GM19397 (cell line): Measurements from ENCODE around the gene PRSS12.
"Not testable (repeated sequence)": the region's sequence is repeated elsewhere in the genome, so short reads cannot be mapped to it uniquely, and the experiment has no call there.

Experiments
- ATAC-seq: cut with Tn5 transposase; IDR thresholded peaks from one replicate; pipeline ENCODE4 v1.9.1; 2021; ENCODE audit warnings: mild to moderate bottlenecking, moderate library complexity; ENCODE audit not compliant: unreplicated experiment

The PRSS12 gene

GRCh38 chr4:118325431-118325830 lies 27.4 kb downstream of the PRSS12 start:
- no peak for ATAC-seq

GRCh38 chr4:118322831-118323502 lies 29.8 kb downstream of the PRSS12 start:
- ATAC-seq, result no peak

- ATAC-seq, result no peak
These were observed 33.9 kb downstream of the PRSS12 start for GRCh38 chr4:118318931-118319330.

DNA sequence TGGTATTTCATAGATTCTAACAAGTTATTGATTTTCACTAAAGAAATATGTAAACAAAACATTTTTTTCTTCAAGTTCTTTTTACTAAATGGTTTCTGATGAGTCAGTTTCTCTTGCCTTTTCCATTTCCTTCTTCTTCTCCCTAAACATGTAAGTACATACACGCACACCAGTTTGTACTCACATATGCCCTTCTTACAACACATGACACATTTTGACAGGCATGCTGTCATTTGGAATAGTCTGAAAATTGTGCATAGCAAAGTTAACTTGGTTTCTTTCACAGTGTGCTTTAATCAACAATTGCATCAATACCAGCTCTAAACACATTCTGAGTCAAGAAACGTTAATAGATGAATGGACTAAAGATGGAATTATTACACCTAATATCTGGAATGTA lies 35.1 kb downstream of the PRSS12 start:
- ATAC-seq, result no peak

DNA sequence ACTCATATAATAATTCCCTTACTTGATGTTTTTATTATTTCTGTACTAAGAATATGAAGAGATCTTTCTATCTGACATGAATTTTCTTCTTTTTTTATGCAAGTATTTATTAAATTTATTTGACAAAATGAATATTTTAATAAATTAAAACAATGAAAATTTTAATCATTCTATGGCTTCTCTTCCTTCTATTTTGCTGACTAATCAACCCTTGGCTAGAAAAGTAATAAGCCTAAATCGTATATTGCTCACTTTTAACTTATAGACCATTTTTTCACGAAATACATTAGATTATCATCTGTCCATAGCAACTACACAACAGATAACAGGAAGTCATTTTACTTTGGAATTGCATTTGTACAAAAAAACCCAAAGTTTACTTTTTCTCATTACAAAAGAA lies 38.6 kb downstream of the PRSS12 start:
- ATAC-seq, result no peak

DNA sequence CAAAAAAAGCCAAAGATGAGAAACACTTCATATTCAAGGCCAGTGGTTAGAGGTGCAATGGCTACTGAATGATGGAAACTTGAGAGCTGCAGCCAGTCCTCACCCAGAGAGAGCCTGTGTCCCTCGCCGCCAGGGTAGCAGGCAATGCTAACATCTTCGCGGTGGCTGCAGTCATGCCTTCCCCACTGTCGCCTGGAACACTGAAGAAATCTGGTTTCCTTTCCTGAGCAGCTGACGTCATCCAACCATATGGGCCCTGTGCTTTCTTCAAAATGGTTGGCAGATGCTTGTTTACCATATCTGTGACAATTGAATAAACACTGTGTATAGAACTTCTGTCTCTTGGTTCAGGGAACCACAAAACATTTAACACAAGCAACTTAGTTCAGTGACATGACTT lies 39.7 kb downstream of the PRSS12 start:
- no peak for ATAC-seq

DNA sequence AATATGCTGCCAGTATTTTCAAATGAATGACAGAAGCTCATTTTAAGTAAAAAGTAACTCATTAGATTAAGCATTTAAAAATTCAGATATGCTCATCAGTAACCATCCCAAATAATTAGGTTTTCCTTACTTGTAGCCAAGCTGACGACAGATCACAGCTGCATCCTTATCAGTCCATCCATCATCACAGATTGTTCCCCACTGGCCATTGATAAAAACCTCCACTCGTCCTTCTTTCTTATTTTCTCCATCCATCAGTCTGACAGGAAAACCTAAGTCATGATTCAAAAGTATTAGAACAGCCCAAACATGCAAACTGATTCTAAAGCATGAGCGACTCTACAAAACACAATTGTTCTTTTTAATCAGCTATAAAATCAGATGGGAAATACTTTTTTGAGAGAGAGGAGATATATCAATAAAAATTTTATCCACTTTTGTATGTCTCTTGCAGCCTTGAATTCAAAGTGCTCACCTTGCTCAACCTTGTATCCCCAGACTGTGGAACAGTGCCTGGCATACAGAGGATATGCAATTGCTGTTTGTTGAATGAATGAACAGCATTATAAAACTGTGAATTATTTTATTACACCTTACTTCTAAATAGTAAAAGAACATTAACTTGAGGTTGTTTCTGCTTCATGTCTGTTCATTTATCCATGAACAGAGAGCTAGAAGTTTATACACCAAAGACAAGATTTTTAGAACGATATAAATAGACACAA lies 44.3 kb downstream of the PRSS12 start:
- ATAC-seq, result no peak

DNA sequence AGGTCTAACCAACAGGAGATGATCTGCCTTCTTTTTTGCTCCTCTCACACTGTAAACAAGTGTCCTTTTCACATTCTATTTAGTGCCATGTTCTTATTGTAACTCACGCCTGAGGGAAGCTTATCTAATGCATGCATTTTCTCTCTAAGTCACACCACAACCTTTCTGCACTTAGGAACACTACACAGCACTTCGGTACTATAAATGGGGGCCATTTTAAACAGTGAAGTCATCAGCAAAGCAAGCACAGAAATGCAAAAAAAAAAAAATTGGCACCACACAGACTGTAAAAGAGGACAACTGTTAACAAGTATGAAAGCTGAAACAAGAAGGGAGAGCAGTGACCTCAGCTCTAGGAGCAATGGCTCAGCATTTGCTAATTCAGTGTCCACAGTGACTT lies 45.2 kb downstream of the PRSS12 start:
- ATAC-seq, result no peak

GRCh38 chr4:118299619-118300018 lies 53.2 kb downstream of the PRSS12 start:
- ATAC-seq, result not testable (repeated sequence)

DNA sequence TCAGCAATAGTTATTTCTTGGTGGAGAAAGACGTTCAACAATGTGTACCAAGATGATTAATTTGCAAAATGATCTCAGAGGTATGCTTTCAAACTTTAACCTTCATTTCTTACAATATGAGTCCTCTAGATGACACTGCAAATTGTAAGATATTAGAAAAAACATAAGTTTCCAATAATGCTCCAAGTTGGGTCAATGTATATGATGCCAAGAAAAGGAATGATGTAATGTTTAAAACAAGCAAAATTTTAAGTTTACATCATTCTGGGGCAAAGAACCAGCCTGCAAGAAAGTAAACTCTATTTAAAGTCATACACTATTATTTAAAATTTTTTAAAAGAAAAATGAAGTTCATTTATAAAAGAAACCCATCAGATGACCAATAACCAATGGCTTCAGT lies 56.1 kb downstream of the PRSS12 start:
- no peak for ATAC-seq

DNA sequence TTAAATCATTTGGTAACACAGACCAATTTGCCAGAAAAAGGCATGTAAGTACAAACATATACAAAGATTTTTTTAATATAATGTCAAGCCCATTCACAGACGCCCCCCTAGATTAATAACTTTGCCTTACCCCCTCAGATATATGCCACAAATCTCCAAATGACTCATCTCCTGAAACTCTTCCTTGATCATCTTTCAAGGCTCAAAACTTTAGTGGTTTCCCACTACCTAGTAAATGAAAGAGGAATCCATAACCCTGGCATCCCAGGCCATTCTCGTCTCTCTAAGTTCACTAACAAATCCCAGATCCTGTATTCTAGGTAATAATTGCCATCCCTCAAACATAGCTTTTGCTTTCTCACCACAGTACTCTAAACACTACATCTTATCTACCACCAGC lies 61.9 kb downstream of the PRSS12 start:
- ATAC-seq, result no peak

- no peak for ATAC-seq
These were observed 63.0 kb downstream of the PRSS12 start for GRCh38 chr4:118289794-118290193.

- ATAC-seq, result no peak
These were observed 64.9 kb downstream of the PRSS12 start for GRCh38 chr4:118287711-118288451.

- ATAC-seq, result no peak
These were observed 66.1 kb downstream of the PRSS12 start for GRCh38 chr4:118286685-118287084.

- ATAC-seq, result no peak
These were observed 66.9 kb downstream of the PRSS12 start for GRCh38 chr4:118285931-118286330.

GRCh38 chr4:118284169-118284568 lies 68.6 kb downstream of the PRSS12 start:
- peak; percentile 42 for ATAC-seq

DNA sequence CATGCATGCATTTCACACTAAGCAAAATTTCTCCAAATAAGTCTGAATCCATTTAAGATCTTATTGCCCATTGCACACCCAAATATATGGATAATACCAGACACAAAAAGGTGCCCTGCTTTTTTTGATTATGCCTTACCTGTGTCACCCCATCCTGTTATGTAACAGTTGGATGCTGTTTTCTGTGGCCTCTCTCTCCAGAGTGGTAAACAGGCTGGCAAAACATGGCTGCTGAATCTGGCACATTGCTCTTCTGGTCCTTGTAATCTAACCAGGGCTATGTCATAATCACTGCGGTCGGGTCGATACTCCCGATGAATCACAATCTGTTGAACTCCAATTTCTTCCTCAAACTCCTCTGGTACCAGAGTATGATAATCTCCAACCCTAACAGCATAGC lies 70.1 kb downstream of the PRSS12 start:
- ATAC-seq, result no peak

- no peak for ATAC-seq
These were observed 71.0 kb downstream of the PRSS12 start for GRCh38 chr4:118281611-118282442.

- no peak for ATAC-seq
These were observed 72.1 kb downstream of the PRSS12 start for GRCh38 chr4:118280501-118281218.

GRCh38 chr4:118279920-118280432 lies 72.8 kb downstream of the PRSS12 start:
- no peak for ATAC-seq
